Activated T-cell treated with anti-CD3 and anti-CD28 coated beads, Interleukin-2, amount 50 U/mL, for 48 hours (primary cell): Measurements from ENCODE around the gene CYBB.

Source experiments
- DNase-seq, 2 experiments: peaks; one replicate each; pipeline ENCODE4 v3.0.0-alpha.2; 2020

The CYBB gene

GRCh38 chrX:37786624-37787422, 7.0 kb downstream of the CYBB start:
- no peak for DNase-seq

DNA sequence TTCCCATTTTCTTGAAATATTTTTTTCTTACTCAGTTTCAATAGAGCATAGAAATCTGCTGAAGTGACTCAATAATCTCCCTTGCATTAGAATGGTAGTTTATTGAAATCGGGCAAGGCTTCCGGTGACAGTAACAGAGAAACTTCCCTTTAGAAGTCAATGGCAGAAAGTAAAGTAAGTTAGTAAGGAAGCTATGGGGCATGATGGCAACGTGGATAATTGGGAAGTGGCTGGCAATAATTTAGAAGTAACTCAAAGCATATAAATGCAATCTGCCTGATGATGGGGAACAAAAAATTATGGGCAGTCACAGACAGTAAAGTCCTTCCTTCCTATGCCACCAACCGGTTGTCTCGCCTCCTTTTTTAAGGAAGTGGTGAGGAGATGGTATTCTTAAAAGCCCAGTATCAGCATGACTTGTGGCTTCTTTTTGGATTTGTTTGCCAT, 7.6 kb downstream of the CYBB start:
- DNase-seq = no peak

DNA sequence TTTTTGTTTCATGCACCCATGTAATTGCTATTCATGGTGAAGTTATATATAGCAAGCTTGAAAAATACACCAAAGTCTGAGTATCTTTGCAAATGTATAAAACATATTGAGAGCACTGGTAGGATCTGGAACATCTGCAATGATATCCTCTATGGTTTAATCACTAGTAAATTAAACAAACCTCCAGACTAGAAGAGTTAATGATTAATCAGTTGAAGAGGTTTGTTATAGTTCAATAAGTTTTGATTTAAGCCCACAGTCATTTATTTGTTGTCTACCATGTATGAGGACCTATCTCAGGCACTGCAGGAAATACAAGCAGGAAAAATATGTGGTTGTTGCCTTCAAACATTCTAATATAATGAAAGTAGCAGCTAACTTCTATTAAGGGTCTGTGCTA, 16.5 kb downstream of the CYBB start:
- DNase-seq = no peak

GRCh38 chrX:37796805-37797204, 16.9 kb downstream of the CYBB start:
- no peak for DNase-seq

- no peak for DNase-seq
Observed at GRCh38 chrX:37799936-37800335, 20.1 kb downstream of the CYBB start.

- DNase-seq = no peak
Observed at GRCh38 chrX:37800717-37801116, 20.9 kb downstream of the CYBB start.

GRCh38 chrX:37802028-37802427, 22.2 kb downstream of the CYBB start:
- no peak for DNase-seq

- no peak for DNase-seq
Observed at GRCh38 chrX:37803057-37803456, 23.2 kb downstream of the CYBB start.

- no peak for DNase-seq
Observed at GRCh38 chrX:37809970-37810369, 30.1 kb downstream of the CYBB start.

GRCh38 chrX:37812110-37812509, 32.3 kb downstream of the CYBB start:
- no peak for DNase-seq

GRCh38 chrX:37813570-37813969, 33.7 kb downstream of the CYBB start:
- DNase-seq = no peak

- DNase-seq = no peak
Observed at GRCh38 chrX:37815366-37815765, 35.5 kb downstream of the CYBB start.

GRCh38 chrX:37816766-37817165, 36.9 kb downstream of the CYBB start:
- no peak for DNase-seq

GRCh38 chrX:37817176-37817575, 37.3 kb downstream of the CYBB start:
- no peak for DNase-seq

GRCh38 chrX:37817579-37817978, 37.7 kb downstream of the CYBB start:
- DNase-seq = no peak

- DNase-seq = no peak
Observed at GRCh38 chrX:37818031-37818430, 38.2 kb downstream of the CYBB start.

- DNase-seq = no peak
Observed at GRCh38 chrX:37820646-37821045, 40.8 kb downstream of the CYBB start.

DNA sequence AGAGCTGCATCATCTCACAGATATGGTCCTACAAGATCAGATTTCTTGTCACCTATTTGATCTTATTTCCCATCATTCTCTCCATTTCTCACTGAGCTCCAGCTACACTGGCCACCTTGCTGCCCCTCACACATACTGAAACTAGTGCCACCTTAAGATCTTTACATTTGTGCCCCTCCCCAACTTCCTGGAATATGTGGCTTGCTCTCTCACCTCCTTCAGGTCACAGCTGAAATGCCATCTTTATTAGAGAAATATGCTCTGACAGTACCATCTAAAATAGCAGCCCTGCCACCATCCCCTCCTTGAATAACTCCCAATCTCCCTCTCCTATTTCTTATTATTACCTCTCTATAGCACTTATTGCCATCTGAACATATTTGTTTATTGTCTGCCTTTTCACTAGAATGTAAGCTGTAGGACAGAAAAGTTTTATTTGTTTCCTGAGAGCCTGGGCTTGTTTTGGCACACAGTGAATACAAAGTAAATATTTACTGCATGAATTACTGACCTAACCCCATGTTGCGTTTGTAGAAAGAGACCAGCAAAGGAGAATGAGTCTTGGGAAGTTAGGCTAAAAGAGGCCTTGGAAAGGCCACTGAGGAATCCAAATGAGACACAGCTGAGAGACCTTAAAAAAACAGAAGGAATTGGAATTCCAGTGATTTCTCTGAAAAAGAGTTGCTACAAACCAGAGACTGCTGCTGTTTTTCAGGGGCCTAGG, 44.8 kb downstream of the CYBB start:
- DNase-seq = no peak

- peak; percentile 62 to 65 for DNase-seq
Observed at GRCh38 chrX:37825215-37825842, 45.5 kb downstream of the CYBB start.

DNA sequence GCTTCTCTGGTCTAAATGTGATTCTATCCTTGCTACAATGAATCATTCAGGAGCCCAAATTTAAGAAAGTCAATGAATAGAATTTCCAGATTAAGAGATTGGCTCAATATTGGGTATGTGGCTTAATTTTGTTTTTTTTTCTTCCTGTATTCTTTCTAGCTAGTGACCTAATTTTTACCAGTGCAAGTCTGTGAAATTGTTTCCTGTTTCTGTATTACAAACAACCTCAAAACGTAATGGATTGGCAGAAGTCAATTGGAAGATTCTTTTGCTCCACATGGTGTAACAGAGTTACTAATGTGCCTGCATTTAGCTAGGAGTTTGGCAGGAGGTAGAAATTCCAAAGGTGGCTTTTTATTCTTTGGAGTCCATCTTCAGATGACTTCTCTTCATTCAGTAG, 49.9 kb downstream of the CYBB start:
- no peak for DNase-seq

GRCh38 chrX:37830371-37830770, 50.5 kb downstream of the CYBB start:
- no peak for DNase-seq

DNA sequence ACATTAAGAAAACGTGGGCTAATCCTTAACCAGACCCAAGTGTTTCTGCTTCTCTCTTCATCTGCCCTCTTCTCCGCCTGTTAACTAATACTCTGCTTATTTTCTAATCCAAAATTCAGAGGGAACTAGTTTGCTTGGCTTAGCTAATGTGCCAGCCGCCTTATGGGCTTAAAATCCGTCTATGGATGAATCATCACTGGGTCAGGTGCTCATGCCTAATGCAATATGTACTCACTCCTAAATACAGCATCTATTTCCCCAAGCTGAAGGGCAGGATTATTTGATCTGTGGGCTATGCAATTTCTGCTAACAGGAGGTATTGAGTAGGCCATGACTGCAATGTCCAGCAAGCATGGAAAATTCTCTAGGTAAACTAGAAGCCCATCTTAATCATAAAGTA, 55.1 kb downstream of the CYBB start:
- DNase-seq = no peak

- no peak for DNase-seq
Observed at GRCh38 chrX:37840931-37841330, 61.1 kb downstream of the CYBB start.

GRCh38 chrX:37844622-37845021, 64.8 kb downstream of the CYBB start:
- no peak for DNase-seq
